ENCODE measurements around the gene CHST9. TPM values are rescaled to one million over a fixed set of nuclear protein-coding genes. Genes with fewer than 3 reads are reported as not detected.

CHST9 gene
- total and polyA plus RNA-seq, 2 experiments from 2014 or later, result 15.5 to 16.8 TPM

GRCh38 chr18:26948703-26949102 is 236.4 kb downstream of the CHST9 start (continued):
- TF ChIP-seq CTCF (conservative IDR thresholded peaks at IDR 0.05; ENCODE audit: low read depth in 2 of 2) (no peak), ZNF331 (CRISPR knock-in tag; IDR thresholded peaks at IDR 0.05; ENCODE audit: low read depth) (no peak), POLR2AphosphoS5 (IDR thresholded peaks at IDR 0.05; ENCODE audit: low read depth) (no peak), ZNF462 (CRISPR knock-in tag; IDR thresholded peaks at IDR 0.05) (no peak), EZH2phosphoT487 (IDR thresholded peaks at IDR 0.05; ENCODE audit: unreplicated experiment) (no peak), EZH2 (IDR thresholded peaks at IDR 0.05; ENCODE audit: low read depth, unreplicated experiment) (no peak)

GRCh38 chr18:26943906-26944305 is 241.2 kb downstream of the CHST9 start:
- H3K4me2 ChIP-seq, result no peak overlapping the region
- no peaks in the 10 kb centered on the region for H3K79me2 ChIP-seq (replicated peaks; ENCODE audit: insufficient read depth)
- H3K27me3 Mint-ChIP-seq (ENCODE audit: insufficient read depth, low read depth, poor library complexity), result peaks cover 5% of the 10 kb centered on the region
- H3K27ac ChIP-seq (ENCODE audit: low read depth), result no peak overlapping the region
- H3K27me3 ChIP-seq (ENCODE audit: insufficient read depth), result no peaks in the 10 kb centered on the region
- H3K9me3 Mint-ChIP-seq, result peaks cover 8% of the 10 kb centered on the region; the same call in 1 of the 3 replicates
- H3K36me3 ChIP-seq (ENCODE audit: insufficient read depth), result no peaks in the 10 kb centered on the region
- no peaks in the 10 kb centered on the region for H3K4me1 ChIP-seq (ENCODE audit: insufficient read depth)
- H3K4me3 Mint-ChIP-seq, result no peak overlapping the region
- peaks cover 4% of the 10 kb centered on the region for H3K4me1 Mint-ChIP-seq
- H2AFZ ChIP-seq, result no peak overlapping the region
- no peak for TF ChIP-seq STAT1 (IDR thresholded peaks at IDR 0.05; ENCODE audit: unreplicated experiment)
- no peak for TF ChIP-seq NANOG (IDR thresholded peaks at IDR 0.05; ENCODE audit: borderline replicate concordance)
- no peak for TF ChIP-seq ZNF331 (CRISPR knock-in tag; IDR thresholded peaks at IDR 0.05; ENCODE audit: low read depth)
- no peak for TF ChIP-seq CTCF (conservative IDR thresholded peaks at IDR 0.05; ENCODE audit: low read depth in 2 of 2)
- TF ChIP-seq ZNF114 (CRISPR knock-in tag; IDR thresholded peaks at IDR 0.05), result no peak
- no peak overlapping the region for H3K27ac Mint-ChIP-seq
- ATAC-seq, result no peak
- no peaks in the 10 kb centered on the region for H3F3A ChIP-seq (replicated peaks; ENCODE audit: low read depth)
- peaks cover 4% of the 10 kb centered on the region for H3K9me2 ChIP-seq (ENCODE audit: insufficient read depth)
- H3K4me3 ChIP-seq, result no peak overlapping the region
- H3K36me3 Mint-ChIP-seq (ENCODE audit: low read depth), result peaks cover 15% of the 10 kb centered on the region; the same call in 2 of the 3 replicates
- DNase-seq (ENCODE audit: low spot score), result no peak
- no peaks in the 10 kb centered on the region for H4K20me1 ChIP-seq (replicated peaks; ENCODE audit: insufficient read depth)
